H9 (cell line): ENCODE data around the gene STRADA. TPM values are rescaled to one million over a fixed set of nuclear protein-coding genes. Genes with fewer than 3 reads are reported as not detected.

Experiments
- DNase-seq: peaks from one replicate; pipeline ENCODE4 v3.0.0-alpha.2; 2017
- H2AFZ ChIP-seq: one replicate; pipeline ENCODE4 v1.6.1; 2013; ENCODE audit warnings: mild to moderate bottlenecking, low read length, control low read depth, moderate library complexity
- H2AK5ac ChIP-seq: 2 replicates; pipeline ENCODE4 v1.6.1; 2013; ENCODE audit warnings: low read length, control low read depth, mixed read lengths; ENCODE audit not compliant: insufficient read length
- H2BK120ac ChIP-seq: one replicate; pipeline ENCODE4 v1.6.1; 2013; ENCODE audit warnings: low read depth, mild to moderate bottlenecking, low read length, control low read depth, inconsistent platforms; ENCODE audit not compliant: poor library complexity, severe bottlenecking
- H2BK12ac ChIP-seq: 2 replicates; pipeline ENCODE4 v1.6.1; 2013; ENCODE audit warnings: low read length, control low read depth, mixed read lengths, low read depth; ENCODE audit not compliant: insufficient read length
- H2BK15ac ChIP-seq: 2 replicates; pipeline ENCODE4 v1.6.1; 2013; ENCODE audit warnings: low read depth, low read length, control low read depth
- H2BK20ac ChIP-seq: one replicate; pipeline ENCODE4 v1.6.1; 2013; ENCODE audit warnings: low read depth, mild to moderate bottlenecking, low read length, control low read depth, inconsistent platforms; ENCODE audit not compliant: poor library complexity, severe bottlenecking
- H2BK5ac ChIP-seq: 2 replicates; pipeline ENCODE4 v1.6.1; 2013; ENCODE audit warnings: low read length, control low read depth, mixed read lengths; ENCODE audit not compliant: insufficient read length
- H3K14ac ChIP-seq: 2 replicates; pipeline ENCODE4 v1.6.1; 2013; ENCODE audit warnings: low read length, control low read depth; ENCODE audit not compliant: insufficient read depth
- H3K18ac ChIP-seq: 2 replicates; pipeline ENCODE4 v1.6.1; 2013; ENCODE audit warnings: low read depth, mild to moderate bottlenecking, mixed read lengths, low read length, control low read depth; ENCODE audit not compliant: insufficient read length
- H3K23ac ChIP-seq: 2 replicates; pipeline ENCODE4 v1.6.1; 2013; ENCODE audit warnings: low read length, control low read depth, mixed read lengths, low read depth; ENCODE audit not compliant: insufficient read length
- H3K23me2 ChIP-seq: 2 replicates; pipeline ENCODE4 v1.6.1; 2013; ENCODE audit warnings: low read depth, mild to moderate bottlenecking, mixed read lengths, low read length, control low read depth; ENCODE audit not compliant: insufficient read length, poor library complexity, severe bottlenecking
- H3K27ac ChIP-seq: 2 replicates; pipeline ENCODE4 v1.5.1; 2013; ENCODE audit warnings: low read length, control low read depth, mixed read lengths, low read depth; ENCODE audit not compliant: insufficient read length
- H3K27me3 ChIP-seq: 2 replicates; pipeline ENCODE4 v1.6.1; 2013; ENCODE audit warnings: low read length, control low read depth, inconsistent platforms; ENCODE audit not compliant: insufficient read depth
- H3K4ac ChIP-seq: 2 replicates; pipeline ENCODE4 v1.6.1; 2013; ENCODE audit warnings: low read depth, mild to moderate bottlenecking, control low read depth, inconsistent platforms, low read length, moderate library complexity
- H3K4me1 ChIP-seq: 2 replicates; pipeline ENCODE4 v1.6.1; 2013; ENCODE audit warnings: low read length, control low read depth, inconsistent platforms; ENCODE audit not compliant: insufficient read depth
- H3K4me2 ChIP-seq: 2 replicates; pipeline ENCODE4 v1.6.1; 2013; ENCODE audit warnings: low read length, control low read depth, mixed read lengths; ENCODE audit not compliant: insufficient read length, insufficient read depth
- H3K56ac ChIP-seq: 2 replicates; pipeline ENCODE4 v1.6.1; 2013; ENCODE audit warnings: low read depth, mild to moderate bottlenecking, mixed read lengths, low read length, control low read depth; ENCODE audit not compliant: insufficient read length
- H3K79me1 ChIP-seq: 2 replicates; pipeline ENCODE4 v1.6.1; 2013; ENCODE audit warnings: low read depth, mild to moderate bottlenecking, moderate library complexity, low read length, control low read depth, inconsistent platforms; ENCODE audit not compliant: insufficient read depth, poor library complexity, severe bottlenecking
- H3K79me2 ChIP-seq: 2 replicates; pipeline ENCODE4 v1.6.1; 2013; ENCODE audit warnings: low read length, control low read depth, inconsistent platforms; ENCODE audit not compliant: insufficient read depth
- H3K9ac ChIP-seq: 2 replicates; pipeline ENCODE4 v1.6.1; 2013; ENCODE audit warnings: low read length, control low read depth, mixed read lengths; ENCODE audit not compliant: insufficient read length; ENCODE audit errors: extremely low read depth
- H3K9me3 ChIP-seq: one replicate; pipeline ENCODE4 v1.6.1; 2013; ENCODE audit warnings: low read depth, low read length, inconsistent platforms; ENCODE audit not compliant: control insufficient read depth
- H3T11ph ChIP-seq: one replicate; pipeline ENCODE4 v1.6.1; 2013; ENCODE audit warnings: mild to moderate bottlenecking, low read length, control low read depth, inconsistent platforms
- H4K20me1 ChIP-seq: one replicate; pipeline ENCODE4 v1.6.1; 2013; ENCODE audit not compliant: control insufficient read depth, insufficient read length, insufficient read depth
- H4K5ac ChIP-seq: 2 replicates; pipeline ENCODE4 v1.6.1; 2013; ENCODE audit warnings: low read depth, mild to moderate bottlenecking, mixed read lengths, low read length, control low read depth; ENCODE audit not compliant: insufficient read length
- H4K8ac ChIP-seq: replicated peaks from 2 replicates; pipeline ENCODE4 v1.6.1; 2013; ENCODE audit warnings: low read length, control low read depth, mixed read lengths, low read depth; ENCODE audit not compliant: insufficient read length
- H4K91ac ChIP-seq: 2 replicates; pipeline ENCODE4 v1.6.1; 2013; ENCODE audit warnings: low read depth, mild to moderate bottlenecking, moderate library complexity, mixed read lengths, low read length, control low read depth; ENCODE audit not compliant: insufficient read length
- H3K27ac Mint-ChIP-seq, 3 experiments: 2 replicates in 2 of 3; 3 replicates in 1 of 3; pipeline ENCODE4 v1.8.0; 2020 to 2021; ENCODE audit warnings: mixed read lengths in 3 of 3, mild to moderate bottlenecking in 1 of 3, moderate library complexity in 1 of 3
- H3K27me3 Mint-ChIP-seq: 2 replicates; pipeline ENCODE4 v1.8.0; 2021; ENCODE audit warnings: low read depth, mild to moderate bottlenecking, moderate library complexity, mixed read lengths
- H3K36me3 Mint-ChIP-seq, 3 experiments: 2 replicates in 2 of 3; 3 replicates in 1 of 3; pipeline ENCODE4 v1.8.0; 2020 to 2021; ENCODE audit warnings: low read depth in 3 of 3, mixed read lengths in 3 of 3; ENCODE audit not compliant: insufficient read depth in 1 of 3
- H3K4me1 Mint-ChIP-seq, 2 experiments: 2 replicates each; pipeline ENCODE4 v1.8.0; 2020; ENCODE audit warnings: mixed read lengths in 2 of 2
- H3K4me3 Mint-ChIP-seq, 2 experiments: 2 replicates in 1 of 2; 3 replicates in 1 of 2; pipeline ENCODE4 v1.8.0; 2020 to 2021; ENCODE audit warnings: mild to moderate bottlenecking in 2 of 2, mixed read lengths in 2 of 2, moderate library complexity in 1 of 2
- H3K9me3 Mint-ChIP-seq, 2 experiments: 2 replicates in 1 of 2; 3 replicates in 1 of 2; pipeline ENCODE4 v1.8.0; 2020; ENCODE audit warnings: mild to moderate bottlenecking in 2 of 2, mixed read lengths in 2 of 2, moderate library complexity in 1 of 2
- WGBS: extraction: QIAGEN DNeasy Blood & Tissue Kit; methylation state at CpG from one replicate; pipeline ENCODE4 v1.1.7; 2013; ENCODE audit warnings: missing lambda C conversion rate, low lambda C conversion rate, mixed read lengths; ENCODE audit not compliant: insufficient read length; ENCODE audit errors: extremely low coverage; 5-methylcytosine and 5-hydroxymethylcytosine counted together
- total RNA-seq: library from RNA; stranded (reverse); gene quantifications from 2 replicates; pipeline ENCODE4 v1.2.1, GENCODE V29; 2021
- TF ChIP-seq, protein P1 (sequence below): fragments of 200-600 bp; sonication (generic); conservative IDR thresholded peaks from 3 replicates; pipeline ENCODE4 v1.8.0; 2021; ENCODE audit warnings: antibody characterized with exemption, mild to moderate bottlenecking

STRADA gene
- total RNA-seq, 1 experiment from 2014 or later = 35.0 TPM

DNA sequence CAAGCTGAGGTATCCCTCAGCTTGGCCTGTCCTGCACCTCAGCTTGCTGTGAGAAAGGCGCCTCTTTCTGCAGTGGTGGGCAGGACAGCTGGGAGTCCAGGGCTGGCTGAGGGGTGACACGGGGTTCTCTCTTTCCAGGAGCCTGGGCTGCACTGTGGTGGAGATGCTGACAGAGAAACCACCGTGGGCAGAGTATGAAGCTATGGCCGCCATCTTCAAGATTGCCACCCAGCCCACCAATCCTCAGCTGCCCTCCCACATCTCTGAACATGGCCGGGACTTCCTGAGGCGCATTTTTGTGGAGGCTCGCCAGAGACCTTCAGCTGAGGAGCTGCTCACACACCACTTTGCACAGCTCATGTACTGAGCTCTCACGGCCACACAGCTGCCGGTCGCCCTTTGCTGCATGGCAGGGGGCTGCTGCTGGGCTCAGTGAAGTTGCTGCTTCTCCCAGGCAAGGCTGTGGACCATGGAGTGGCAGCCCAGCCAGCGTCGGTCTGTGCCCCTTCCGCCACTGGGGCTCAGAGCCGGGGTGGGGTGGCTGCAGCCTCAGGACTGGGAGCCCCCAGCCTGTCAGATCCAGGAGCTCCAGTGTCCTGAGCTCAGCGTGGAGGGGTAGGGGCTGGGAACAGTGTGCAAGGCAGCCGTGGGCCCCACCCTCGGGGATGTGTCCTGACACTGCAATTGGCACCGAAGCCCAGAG, 48.0 kb downstream of the STRADA start:
- H3K27me3 Mint-ChIP-seq = no peaks in the 10 kb centered on the region
- Histone ChIP-seq H3K23ac (no peak overlapping the region), H3T11ph (no peak overlapping the region), H3K27ac (no peak overlapping the region), H3K9me3 (no peaks in the 10 kb centered on the region), H3K9ac (no peak overlapping the region), H3K79me1 (no peaks in the 10 kb centered on the region), H2BK12ac (no peak overlapping the region), H3K4me2 (no peak overlapping the region), H4K5ac (no peak overlapping the region), H3K56ac (no peak overlapping the region), H2BK15ac (no peak overlapping the region), H3K18ac (no peak overlapping the region), H3K79me2 (no peaks in the 10 kb centered on the region), H4K8ac (no peak overlapping the region), H3K23me2 (peaks cover 4% of the 10 kb centered on the region), H2BK120ac (no peak overlapping the region), H2AK5ac (no peak overlapping the region), H4K91ac (no peak overlapping the region), H3K14ac (no peak overlapping the region), H3K4ac (no peak overlapping the region), H2BK5ac (no peak overlapping the region), H3K27me3 (no peaks in the 10 kb centered on the region), H3K4me1 (no peaks in the 10 kb centered on the region; the same call in 1 of the 2 replicates), H2BK20ac (no peak overlapping the region), H4K20me1 (no peaks in the 10 kb centered on the region), H2AFZ (no peak overlapping the region)
- H3K4me1 Mint-ChIP-seq = peaks cover 18 to 33% of the 10 kb centered on the region in 2 experiments
- H3K27ac Mint-ChIP-seq = no peak overlapping the region
- no peaks in the 10 kb centered on the region for H3K9me3 Mint-ChIP-seq
- H3K36me3 Mint-ChIP-seq = peaks cover 5 to 54% (median 30%) of the 10 kb centered on the region in 3 experiments
- no peak for DNase-seq
- WGBS = no CpG with 5 or more reads among the region's 18 CpGs
- H3K4me3 Mint-ChIP-seq = no peak overlapping the region
- TF ChIP-seq, protein P1, sequence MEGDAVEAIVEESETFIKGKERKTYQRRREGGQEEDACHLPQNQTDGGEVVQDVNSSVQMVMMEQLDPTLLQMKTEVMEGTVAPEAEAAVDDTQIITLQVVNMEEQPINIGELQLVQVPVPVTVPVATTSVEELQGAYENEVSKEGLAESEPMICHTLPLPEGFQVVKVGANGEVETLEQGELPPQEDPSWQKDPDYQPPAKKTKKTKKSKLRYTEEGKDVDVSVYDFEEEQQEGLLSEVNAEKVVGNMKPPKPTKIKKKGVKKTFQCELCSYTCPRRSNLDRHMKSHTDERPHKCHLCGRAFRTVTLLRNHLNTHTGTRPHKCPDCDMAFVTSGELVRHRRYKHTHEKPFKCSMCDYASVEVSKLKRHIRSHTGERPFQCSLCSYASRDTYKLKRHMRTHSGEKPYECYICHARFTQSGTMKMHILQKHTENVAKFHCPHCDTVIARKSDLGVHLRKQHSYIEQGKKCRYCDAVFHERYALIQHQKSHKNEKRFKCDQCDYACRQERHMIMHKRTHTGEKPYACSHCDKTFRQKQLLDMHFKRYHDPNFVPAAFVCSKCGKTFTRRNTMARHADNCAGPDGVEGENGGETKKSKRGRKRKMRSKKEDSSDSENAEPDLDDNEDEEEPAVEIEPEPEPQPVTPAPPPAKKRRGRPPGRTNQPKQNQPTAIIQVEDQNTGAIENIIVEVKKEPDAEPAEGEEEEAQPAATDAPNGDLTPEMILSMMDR = no peak
